ENCODE results near the gene RHO.
"Not testable (repeated sequence)": the region's sequence is repeated elsewhere in the genome, so short reads cannot be mapped to it uniquely, and the experiment has no call there.

Gene RHO

DNA sequence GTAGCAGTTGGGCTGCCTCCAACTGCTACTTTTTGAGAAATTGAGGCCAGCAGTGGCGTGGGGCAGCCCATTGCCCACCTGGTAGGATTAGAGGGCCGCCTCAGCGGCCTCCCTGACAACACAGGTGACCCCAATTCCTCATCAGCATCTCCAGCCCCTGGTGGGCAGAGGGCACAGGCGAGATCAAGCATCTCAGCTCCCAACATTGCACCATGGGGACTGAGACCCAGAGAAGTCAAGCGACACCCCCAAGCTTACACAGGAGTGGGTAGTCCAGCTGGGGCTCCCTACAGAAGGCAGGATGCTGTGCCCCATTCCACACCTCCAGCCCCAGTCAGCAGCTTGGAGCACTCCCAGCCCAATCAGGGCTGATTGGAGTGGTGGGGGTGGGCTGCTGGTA lies 14.3 kb downstream of the RHO start:
- Histone ChIP-seq H3K4me1 (ENCODE audit: insufficient read depth, low read length, poor library complexity, severe bottlenecking) (no peaks in the 10 kb centered on the region), H3K27me3 (ENCODE audit: insufficient read depth, low read length, poor library complexity, severe bottlenecking) (no peaks in the 10 kb centered on the region), H2AFZ (ENCODE audit: low read length) (no peak overlapping the region), H3K4me3 (ENCODE audit: low read length, poor library complexity, severe bottlenecking) (no peak overlapping the region), H4K20me1 (ENCODE audit: insufficient read depth, low read length, poor library complexity, severe bottlenecking) (no peaks in the 10 kb centered on the region), H3K9me2 (replicated peaks; ENCODE audit: low read depth, low read length) (no peaks in the 10 kb centered on the region), H3K9ac (ENCODE audit: low read depth, low read length, poor library complexity, severe bottlenecking) (no peak overlapping the region), H3K4me2 (ENCODE audit: low read depth, low read length, poor library complexity, severe bottlenecking) (no peak overlapping the region), H3F3A (ENCODE audit: low read depth) (no peaks in the 10 kb centered on the region), H3K36me3 (ENCODE audit: insufficient read depth, low read length) (no peaks in the 10 kb centered on the region), H3K9me3 (ENCODE audit: insufficient read depth, low read depth, low read length) (no peaks in the 10 kb centered on the region), H3K79me2 (ENCODE audit: insufficient read depth, low read length) (no peaks in the 10 kb centered on the region)
- no peak for TF ChIP-seq EZH2phosphoT487 (IDR thresholded peaks at IDR 0.05; ENCODE audit: borderline replicate concordance)
- TF ChIP-seq CTCF (conservative IDR thresholded peaks at IDR 0.05; ENCODE audit: low read length), result no peak

DNA sequence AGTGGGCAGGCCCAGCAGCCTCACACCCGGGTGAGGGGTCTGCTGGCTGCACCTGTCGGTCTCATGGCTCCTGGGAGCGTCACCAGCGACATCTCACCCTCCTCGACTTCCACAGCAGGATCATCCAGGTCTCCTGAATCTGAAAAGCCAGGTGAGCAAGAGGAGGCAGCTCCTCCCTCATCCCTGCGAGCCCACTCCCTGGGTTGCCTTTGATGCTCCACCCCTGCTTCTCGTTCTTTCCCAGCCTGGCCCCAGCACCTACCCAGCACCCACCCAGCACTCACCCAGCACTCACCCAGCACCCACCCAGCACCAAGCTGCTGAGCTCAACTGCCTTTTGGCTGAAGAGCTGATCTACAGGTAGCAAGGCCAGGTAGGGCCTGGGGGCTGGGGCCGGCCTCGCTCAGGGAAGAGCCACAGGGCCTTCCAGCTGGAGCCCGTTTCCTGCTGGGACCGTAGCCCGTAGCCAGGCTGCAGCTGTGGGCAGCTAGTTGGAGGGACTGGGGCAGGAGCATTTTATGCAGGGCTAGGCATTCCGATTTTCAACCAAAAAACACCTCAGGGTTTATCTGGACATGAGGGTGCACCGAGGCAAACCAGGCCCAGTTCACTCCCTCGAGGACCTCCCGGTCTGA lies 14.8 kb downstream of the RHO start, which contains the start of gene H1-8:
TSS of gene H1-8 (plus strand) at position 20 of the 635 bp plus-strand sequence. CDS start at position 64, 44 bp downstream.
- Histone ChIP-seq H3K9me3 (ENCODE audit: insufficient read depth, low read depth, low read length) (no peaks in the 10 kb centered on the region), H3K9ac (ENCODE audit: low read depth, low read length, poor library complexity, severe bottlenecking) (no peak within 1 kb of the TSS), H3K4me2 (ENCODE audit: low read depth, low read length, poor library complexity, severe bottlenecking) (no peak within 1 kb of the TSS), H3K4me1 (ENCODE audit: insufficient read depth, low read length, poor library complexity, severe bottlenecking) (no peaks in the 10 kb centered on the region), H3K9me2 (replicated peaks; ENCODE audit: low read depth, low read length) (no peaks in the 10 kb centered on the region), H2AFZ (ENCODE audit: low read length) (no peak within 1 kb of the TSS), H3K36me3 (ENCODE audit: insufficient read depth, low read length) (no peaks in the 10 kb centered on the region), H3K79me2 (ENCODE audit: insufficient read depth, low read length) (no peaks in the 10 kb centered on the region), H3F3A (ENCODE audit: low read depth) (no peaks in the 10 kb centered on the region), H3K4me3 (ENCODE audit: low read length, poor library complexity, severe bottlenecking) (no peak within 1 kb of the TSS), H4K20me1 (ENCODE audit: insufficient read depth, low read length, poor library complexity, severe bottlenecking) (no peaks in the 10 kb centered on the region), H3K27me3 (ENCODE audit: insufficient read depth, low read length, poor library complexity, severe bottlenecking) (no peaks in the 10 kb centered on the region)
- no peak for TF ChIP-seq EZH2phosphoT487 (IDR thresholded peaks at IDR 0.05; ENCODE audit: borderline replicate concordance)
- no peak for TF ChIP-seq CTCF (conservative IDR thresholded peaks at IDR 0.05; ENCODE audit: low read length)

GRCh38 chr3:129543999-129544398 lies 15.6 kb downstream of the RHO start:
- Histone ChIP-seq H3F3A (ENCODE audit: low read depth) (no peaks in the 10 kb centered on the region), H3K4me2 (ENCODE audit: low read depth, low read length, poor library complexity, severe bottlenecking) (no peak overlapping the region), H2AFZ (ENCODE audit: low read length) (no peak overlapping the region), H4K20me1 (ENCODE audit: insufficient read depth, low read length, poor library complexity, severe bottlenecking) (no peaks in the 10 kb centered on the region), H3K4me1 (ENCODE audit: insufficient read depth, low read length, poor library complexity, severe bottlenecking) (no peaks in the 10 kb centered on the region), H3K4me3 (ENCODE audit: low read length, poor library complexity, severe bottlenecking) (no peak overlapping the region), H3K27me3 (ENCODE audit: insufficient read depth, low read length, poor library complexity, severe bottlenecking) (no peaks in the 10 kb centered on the region), H3K9ac (ENCODE audit: low read depth, low read length, poor library complexity, severe bottlenecking) (no peak overlapping the region), H3K9me3 (ENCODE audit: insufficient read depth, low read depth, low read length) (no peaks in the 10 kb centered on the region), H3K9me2 (replicated peaks; ENCODE audit: low read depth, low read length) (no peaks in the 10 kb centered on the region), H3K36me3 (ENCODE audit: insufficient read depth, low read length) (no peaks in the 10 kb centered on the region), H3K79me2 (ENCODE audit: insufficient read depth, low read length) (no peaks in the 10 kb centered on the region)
- TF ChIP-seq EZH2phosphoT487 (IDR thresholded peaks at IDR 0.05; ENCODE audit: borderline replicate concordance) (no peak), CTCF (conservative IDR thresholded peaks at IDR 0.05; ENCODE audit: low read length) (no peak)

DNA sequence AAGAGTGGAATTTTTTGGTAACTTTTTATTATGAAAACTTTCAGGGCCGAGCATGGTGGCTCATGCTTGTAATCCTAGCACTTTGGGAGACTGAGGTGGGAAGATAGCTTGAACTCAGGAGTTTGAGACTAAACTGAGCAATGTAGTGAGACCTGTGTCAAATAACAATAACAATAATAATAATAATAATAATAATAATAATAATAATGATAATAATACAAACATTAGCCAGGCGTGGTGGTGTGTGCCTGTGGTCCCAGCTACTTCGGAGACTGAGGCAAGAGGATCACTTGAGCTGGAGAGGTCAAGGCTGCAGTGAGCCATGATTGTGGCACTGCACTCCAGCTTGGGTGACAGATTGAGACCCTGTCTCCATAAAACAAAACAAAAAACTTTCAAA lies 17.5 kb downstream of the RHO start:
- H3K9me3 ChIP-seq (ENCODE audit: insufficient read depth, low read depth, low read length); H3K4me2 ChIP-seq (ENCODE audit: low read depth, low read length, poor library complexity, severe bottlenecking); H3K9me2 ChIP-seq (replicated peaks; ENCODE audit: low read depth, low read length); H3K79me2 ChIP-seq (ENCODE audit: insufficient read depth, low read length); H3K4me3 ChIP-seq (ENCODE audit: low read length, poor library complexity, severe bottlenecking); H3F3A ChIP-seq (ENCODE audit: low read depth); H3K27me3 ChIP-seq (ENCODE audit: insufficient read depth, low read length, poor library complexity, severe bottlenecking); H2AFZ ChIP-seq (ENCODE audit: low read length); H3K4me1 ChIP-seq (ENCODE audit: insufficient read depth, low read length, poor library complexity, severe bottlenecking); H3K9ac ChIP-seq (ENCODE audit: low read depth, low read length, poor library complexity, severe bottlenecking); H4K20me1 ChIP-seq (ENCODE audit: insufficient read depth, low read length, poor library complexity, severe bottlenecking); H3K36me3 ChIP-seq (ENCODE audit: insufficient read depth, low read length): not testable (repeated sequence)
